HG03432 (cell line): ENCODE results near the gene APP.

Source experiments
- ATAC-seq: cut with Tn5 transposase; IDR thresholded peaks from one replicate; pipeline ENCODE4 v1.9.1; 2021; ENCODE audit warnings: mild to moderate bottlenecking, moderate library complexity; ENCODE audit not compliant: unreplicated experiment

Gene APP

GRCh38 chr21:25837533-25838265 is 332.9 kb downstream of the APP start:
- ATAC-seq = no peak

GRCh38 chr21:25836396-25836795 is 334.2 kb downstream of the APP start:
- ATAC-seq = no peak

GRCh38 chr21:25834381-25834780 is 336.2 kb downstream of the APP start:
- ATAC-seq = no peak

GRCh38 chr21:25831300-25831960 is 339.1 kb downstream of the APP start:
- ATAC-seq = no peak
